T-cell (primary cell): ENCODE data around the gene ATP6V0B. TPM values are rescaled to one million over a fixed set of nuclear protein-coding genes. Genes with fewer than 3 reads are reported as not detected.

Experiments used
- ATAC-seq, 4 experiments: fragments of 200-7000 bp in 3 of 4; fragments of 150-1000 bp in 1 of 4; cut with Tn5 transposase; replicated peaks in 1 of 4; 1 replicate in 3 of 4; 2 replicates in 1 of 4; pipeline ENCODE4 v1.10.0; 2021; ENCODE audit warnings: moderate library complexity in 3 of 4, mild to moderate bottlenecking in 2 of 4, moderate number of reproducible peaks in 1 of 4
- CTCF ChIA-PET, 2 donors: fragments of 300-600 bp; sonication (Branson Sonifier 250); formaldehyde crosslinking; loops; one replicate each; lab custom pipeline; 2022; ENCODE audit warnings: antibody characterized with exemption in 2 of 2; lab: Charles Lee
- POLR2A ChIA-PET, 2 donors: fragments of 300-600 bp; sonication (Branson Sonifier 250); formaldehyde crosslinking; loops; one replicate each; lab custom pipeline; 2022; ENCODE audit warnings: antibody characterized with exemption in 2 of 2; lab: Charles Lee
- DNase-seq, 35 experiments: peaks; one replicate each; pipeline versions ENCODE4 v3.0.0 to v3.0.0-alpha.2; 2013 to 2023
- H3K27ac ChIP-seq: one replicate; pipeline ENCODE4 v1.5.1; 2013; ENCODE audit warnings: low read length
- H3K27me3 ChIP-seq, 2 experiments: replicated peaks in 1 of 2; 1 replicate in 1 of 2; 2 replicates in 1 of 2; pipeline versions ENCODE4 v1.6.1 to v1.7.0; 2013; ENCODE audit warnings: low read length in 1 of 2, mixed read lengths in 1 of 2; ENCODE audit not compliant: control insufficient read depth in 2 of 2, insufficient read depth in 2 of 2; ENCODE audit errors: extremely low read depth in 1 of 2
- H3K36me3 ChIP-seq, 2 donors: 1 replicate in 1 of 2; 2 replicates in 1 of 2; pipeline versions ENCODE4 v1.6.1 to v1.7.0; 2013; ENCODE audit warnings: low read length in 1 of 2; ENCODE audit not compliant: control insufficient read depth in 2 of 2, insufficient read depth in 1 of 2; ENCODE audit errors: extremely low read depth in 1 of 2
- H3K4me1 ChIP-seq, 2 experiments: 1 replicate in 1 of 2; 2 replicates in 1 of 2; pipeline versions ENCODE4 v1.6.1 to v1.7.0; 2013; ENCODE audit warnings: low read length in 2 of 2, mixed read lengths in 1 of 2; ENCODE audit not compliant: insufficient read depth in 2 of 2, control insufficient read depth in 1 of 2; ENCODE audit errors: extremely low read depth in 1 of 2
- H3K4me3 ChIP-seq, 2 donors: 1 replicate in 1 of 2; 2 replicates in 1 of 2; pipeline versions ENCODE4 v1.5.1 to v1.7.0; 2013; ENCODE audit warnings: mild to moderate bottlenecking in 2 of 2, low read length in 1 of 2, moderate library complexity in 1 of 2; ENCODE audit not compliant: control insufficient read depth in 1 of 2; ENCODE audit errors: extremely low read depth in 1 of 2
- H3K9me3 ChIP-seq: 2 replicates; pipeline ENCODE4 v1.7.0; 2013
- H3K27ac Mint-ChIP-seq, 2 donors: one replicate each; pipeline ENCODE4 v1.8.0; 2020 to 2021; ENCODE audit warnings: mild to moderate bottlenecking in 2 of 2, mixed read lengths in 2 of 2
- H3K27me3 Mint-ChIP-seq, 2 donors: one replicate each; pipeline ENCODE4 v1.8.0; 2021 to 2022; ENCODE audit warnings: mixed read lengths in 2 of 2
- H3K36me3 Mint-ChIP-seq: one replicate; pipeline ENCODE4 v1.8.0; 2021; ENCODE audit warnings: mixed read lengths
- H3K4me1 Mint-ChIP-seq, 3 donors: one replicate each; pipeline ENCODE4 v1.8.0; 2020 to 2022; ENCODE audit warnings: mixed read lengths in 3 of 3, mild to moderate bottlenecking in 1 of 3
- H3K4me3 Mint-ChIP-seq, 3 donors: one replicate each; pipeline ENCODE4 v1.8.0; 2020 to 2022; ENCODE audit warnings: mild to moderate bottlenecking in 3 of 3, mixed read lengths in 3 of 3, moderate library complexity in 3 of 3
- H3K9me3 Mint-ChIP-seq, 3 donors: one replicate each; pipeline ENCODE4 v1.8.0; 2020 to 2022; ENCODE audit warnings: mixed read lengths in 3 of 3
- WGBS: methylation state at CpG from one replicate; pipeline ENCODE4 v1.1.5; 2013; ENCODE audit warnings: missing lambda C conversion rate; ENCODE audit not compliant: insufficient coverage; 5-methylcytosine and 5-hydroxymethylcytosine counted together
- total RNA-seq, 35 experiments: library from RNA in 6 of 35; stranded (reverse) in 6 of 35; fragments of 120-200 nt in 1 of 35; gene quantifications; one replicate each; pipeline versions ENCODE4 v1.2.1 to v1.2.4 and lab custom pipeline; 2013 to 2026

Gene ATP6V0B
- total RNA-seq, 5 donors from 2014 or later (not counting 1 experiment from before 2014, with no cell fraction given), result 57.5 to 88.6 (median 69.5) TPM

- Mint-ChIP-seq H3K4me3 (peak overlapping the region; percentile 76 to 86 (median 79)), H3K27ac (peak overlapping the region in 1 of 2 donors; percentile 2), H3K36me3 (peaks cover 20% of the 10 kb centered on the region), H3K27me3 (peaks cover 0 to 5% of the 10 kb centered on the region in 2 donors), H3K9me3 (no peaks in the 10 kb centered on the region), H3K4me1 (peaks cover 25 to 41% (median 41%) of the 10 kb centered on the region in 3 donors)
- Histone ChIP-seq H3K27ac (no peak overlapping the region), H3K4me1 (peaks cover 10 to 34% of the 10 kb centered on the region in 2 experiments), H3K9me3 (no peaks in the 10 kb centered on the region), H3K4me3 (no peak overlapping the region), H3K36me3 (peaks cover 3 to 25% of the 10 kb centered on the region in 2 donors), H3K27me3 (peaks cover 0 to 28% of the 10 kb centered on the region in 2 experiments)
- 84% methylated on average over 9 of the region's 13 CpGs for WGBS
- DNase-seq (no peak), ATAC-seq (no peak)
- POLR2A ChIA-PET, result no interaction called here
- CTCF ChIA-PET, result no interaction called here
Observed at GRCh38 chr1:43980255-43981134, 5.7 kb downstream of the ATP6V0B start.

GRCh38 chr1:43981135-43981491, 6.4 kb downstream of the ATP6V0B start:
- no peak overlapping the region for H3K27ac ChIP-seq
- Mint-ChIP-seq H3K27me3 (peaks cover 0 to 5% of the 10 kb centered on the region in 2 donors), H3K9me3 (no peaks in the 10 kb centered on the region), H3K36me3 (peaks cover 20% of the 10 kb centered on the region), H3K4me1 (peaks cover 20 to 35% (median 35%) of the 10 kb centered on the region in 3 donors), H3K27ac (no peak overlapping the region), H3K4me3 (peak overlapping the region in 1 of 3 donors; percentile 79)
- DNase-seq, result no peak
- WGBS, result 93% methylated on average over 19 of the region's 20 CpGs
- peaks cover 3 to 23% of the 10 kb centered on the region in 2 donors for H3K36me3 ChIP-seq
- CTCF ChIA-PET, result no interaction called here
- H3K4me1 ChIP-seq, result peaks cover 5 to 28% of the 10 kb centered on the region in 2 experiments
- POLR2A ChIA-PET, result no interaction called here
- no peak overlapping the region for H3K4me3 ChIP-seq
- peaks cover 0 to 28% of the 10 kb centered on the region in 2 experiments for H3K27me3 ChIP-seq
- no peaks in the 10 kb centered on the region for H3K9me3 ChIP-seq
- no peak for ATAC-seq

GRCh38 chr1:43981636-43982035, 6.9 kb downstream of the ATP6V0B start:
- no peak overlapping the region for H3K4me3 Mint-ChIP-seq

GRCh38 chr1:43982241-43982640, 7.5 kb downstream of the ATP6V0B start:
- H3K9me3 ChIP-seq, result no peaks in the 10 kb centered on the region
- peaks cover 9 to 25% (median 24%) of the 10 kb centered on the region in 3 donors for H3K4me1 Mint-ChIP-seq
- ChIA-PET CTCF (no interaction called here), POLR2A (no interaction called here)
- no peak overlapping the region for H3K4me3 Mint-ChIP-seq
- H3K27ac ChIP-seq, result no peak overlapping the region
- peaks cover 0 to 18% of the 10 kb centered on the region in 2 experiments for H3K4me1 ChIP-seq
- peaks cover 0 to 28% of the 10 kb centered on the region in 2 experiments for H3K27me3 ChIP-seq
- no peak for DNase-seq
- H3K4me3 ChIP-seq, result no peak overlapping the region
- ATAC-seq, result no peak
- H3K27me3 Mint-ChIP-seq, result peaks cover 0 to 5% of the 10 kb centered on the region in 2 donors
- 90% methylated on average over 8 of the region's 8 CpGs for WGBS
- H3K9me3 Mint-ChIP-seq, result no peaks in the 10 kb centered on the region
- H3K27ac Mint-ChIP-seq, result no peak overlapping the region
- peaks cover 3 to 12% of the 10 kb centered on the region in 2 donors for H3K36me3 ChIP-seq
- peaks cover 10% of the 10 kb centered on the region for H3K36me3 Mint-ChIP-seq

More at GRCh38 chr1:43981636-43982035, 6.9 kb downstream of the ATP6V0B start:
- H3K36me3 ChIP-seq, result peaks cover 3 to 18% of the 10 kb centered on the region in 2 donors
- ChIA-PET CTCF (no interaction called here), POLR2A (no interaction called here)
- H3K9me3 ChIP-seq, result no peaks in the 10 kb centered on the region
- Mint-ChIP-seq H3K9me3 (no peaks in the 10 kb centered on the region), H3K27ac (no peak overlapping the region), H3K4me1 (peaks cover 15 to 31% (median 30%) of the 10 kb centered on the region in 3 donors), H3K36me3 (peaks cover 16% of the 10 kb centered on the region), H3K27me3 (peaks cover 0 to 5% of the 10 kb centered on the region in 2 donors)
- no peak overlapping the region for H3K4me3 ChIP-seq
- no peak for ATAC-seq
- WGBS, result 95% methylated on average over 9 of the region's 20 CpGs
- peaks cover 0 to 23% of the 10 kb centered on the region in 2 experiments for H3K4me1 ChIP-seq
- no peak for DNase-seq
- peaks cover 0 to 28% of the 10 kb centered on the region in 2 experiments for H3K27me3 ChIP-seq
- no peak overlapping the region for H3K27ac ChIP-seq

- peaks cover 0 to 18% of the 10 kb centered on the region in 2 experiments for H3K4me1 ChIP-seq
- ATAC-seq (no peak), DNase-seq (no peak)
- peaks cover 3 to 7% of the 10 kb centered on the region in 2 donors for H3K36me3 ChIP-seq
- ChIA-PET POLR2A (no interaction called here), CTCF (no interaction called here)
- peaks cover 0 to 5% of the 10 kb centered on the region in 2 donors for H3K27me3 Mint-ChIP-seq
- H3K4me3 Mint-ChIP-seq, result no peak overlapping the region
- no peak overlapping the region for H3K27ac ChIP-seq
- no peak overlapping the region for H3K27ac Mint-ChIP-seq
- H3K9me3 Mint-ChIP-seq, result no peaks in the 10 kb centered on the region
- H3K36me3 Mint-ChIP-seq, result peaks cover 5% of the 10 kb centered on the region
- 97% methylated on average over 15 of the region's 15 CpGs for WGBS
- no peak overlapping the region for H3K4me3 ChIP-seq
- H3K9me3 ChIP-seq, result no peaks in the 10 kb centered on the region
- peaks cover 3 to 19% (median 18%) of the 10 kb centered on the region in 3 donors for H3K4me1 Mint-ChIP-seq
- H3K27me3 ChIP-seq, result peaks cover 0 to 28% of the 10 kb centered on the region in 2 experiments
Observed at GRCh38 chr1:43982808-43983207, 8.0 kb downstream of the ATP6V0B start.

GRCh38 chr1:43983253-43983899, 8.6 kb downstream of the ATP6V0B start:
- H3K4me3 ChIP-seq, result no peak overlapping the region
- no peak for ATAC-seq
- H3K4me1 Mint-ChIP-seq, result peaks cover 0 to 15% (median 12%) of the 10 kb centered on the region in 3 donors
- peaks cover 0 to 24% of the 10 kb centered on the region in 2 experiments for H3K27me3 ChIP-seq
- H3K4me1 ChIP-seq, result peaks cover 0 to 16% of the 10 kb centered on the region in 2 experiments
- no peak overlapping the region for H3K27ac Mint-ChIP-seq
- no peaks in the 10 kb centered on the region for H3K9me3 Mint-ChIP-seq
- H3K27ac ChIP-seq, result no peak overlapping the region
- no peaks in the 10 kb centered on the region for H3K36me3 Mint-ChIP-seq
- ChIA-PET CTCF (interaction anchor here in 1 of 2 donors (0.6 kb wide), 1 partner anchor 16 kb away, joined by 4 read pairs; no protein-coding TSS in a partner anchor), POLR2A (no interaction called here)
- no peak for DNase-seq
- H3K9me3 ChIP-seq, result no peaks in the 10 kb centered on the region
- H3K27me3 Mint-ChIP-seq, result peaks cover 0 to 5% of the 10 kb centered on the region in 2 donors
- no peak overlapping the region for H3K4me3 Mint-ChIP-seq
- 87% methylated on average over 5 of the region's 12 CpGs for WGBS
- H3K36me3 ChIP-seq, result peaks cover 0 to under 1% of the 10 kb centered on the region in 2 donors
